Renal cortical epithelial cell (primary cell): ENCODE results near the gene IFNA21. TPM values are rescaled to one million over a fixed set of nuclear protein-coding genes. Genes with fewer than 3 reads are reported as not detected.
"Not testable (repeated sequence)": the region's sequence is repeated elsewhere in the genome, so short reads cannot be mapped to it uniquely, and the experiment has no call there.

Experiments used
- DNase-seq: peaks from one replicate; pipeline ENCODE4 v3.0.0-alpha.2; 2011; ENCODE audit warnings: low read depth
- total RNA-seq: library from RNA; depleted of rRNA; stranded (reverse); fragments of >200 nt; gene quantifications from 2 replicates; pipeline ENCODE4 v1.2.3, GENCODE V29; 2014

Gene IFNA21
- total RNA-seq, result not detected in 2 replicates

DNA sequence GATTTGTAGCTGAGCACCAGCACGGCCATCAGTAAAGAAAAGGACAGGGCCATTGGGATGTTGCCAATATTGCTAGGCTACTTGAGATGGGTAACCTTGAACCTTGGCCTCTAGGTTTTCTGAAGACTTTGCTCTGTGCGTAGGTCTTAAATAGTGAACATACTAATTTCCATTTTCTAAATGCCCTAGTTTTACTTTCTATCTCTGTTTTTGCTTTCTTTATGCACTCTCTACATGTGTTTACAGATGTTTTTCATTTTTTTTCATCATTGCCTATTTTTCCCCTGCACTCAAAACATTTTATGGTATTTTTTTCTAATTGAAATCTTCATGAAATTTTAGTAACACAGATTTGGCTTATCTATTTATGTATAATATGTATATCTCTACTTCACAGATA lies at the start of gene IFNA21:
Gene IFNA21 (minus strand): TSS at position 101 of the 400 bp plus-strand sequence. CDS start 48 bp downstream, at position 53.
- DNase-seq, result not testable (repeated sequence)

DNA sequence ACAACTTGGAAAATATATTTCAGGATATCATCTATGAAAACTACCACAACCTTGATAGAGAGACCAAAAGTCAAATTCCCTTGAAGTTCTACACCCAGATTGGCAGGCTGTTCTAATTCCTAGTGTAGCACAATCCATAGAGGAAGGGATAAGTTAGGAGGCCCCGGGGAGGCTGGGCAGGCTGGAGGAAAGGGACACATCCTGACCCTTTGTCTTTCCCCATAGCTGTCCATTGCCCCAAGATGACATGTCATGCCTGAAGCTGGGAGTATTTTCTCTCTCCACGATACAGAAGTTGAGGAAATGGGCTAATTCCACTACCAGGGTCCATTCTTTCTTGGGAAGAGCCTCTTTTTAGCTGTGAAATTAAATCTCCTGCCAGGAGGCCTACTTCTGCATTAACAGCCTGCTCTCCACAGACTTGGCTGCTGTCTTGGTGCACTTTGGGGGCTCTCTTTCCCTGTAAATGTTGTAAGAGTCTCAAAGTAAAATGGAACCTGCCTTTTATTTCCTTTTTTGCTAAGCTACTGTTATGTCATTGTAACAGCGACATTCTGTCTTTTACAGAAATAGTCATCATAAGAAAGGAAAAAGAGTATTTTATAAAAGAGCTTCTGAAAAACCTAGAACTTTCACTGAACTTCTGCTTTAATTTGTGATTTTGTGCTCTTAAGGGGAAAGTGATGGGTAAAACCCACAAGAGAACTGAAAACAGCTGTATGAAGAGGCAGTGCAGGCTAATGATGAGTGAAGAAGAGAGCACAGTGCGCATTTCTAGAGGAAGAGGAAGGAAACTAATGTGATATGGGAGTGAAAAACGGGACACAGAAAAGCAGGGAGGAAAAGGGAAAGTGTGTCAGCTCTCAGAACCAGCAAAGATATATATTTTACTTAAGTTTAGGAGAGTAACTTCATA lies 47.2 kb upstream of the IFNA21 start:
- peak; percentile 8 for DNase-seq

DNA sequence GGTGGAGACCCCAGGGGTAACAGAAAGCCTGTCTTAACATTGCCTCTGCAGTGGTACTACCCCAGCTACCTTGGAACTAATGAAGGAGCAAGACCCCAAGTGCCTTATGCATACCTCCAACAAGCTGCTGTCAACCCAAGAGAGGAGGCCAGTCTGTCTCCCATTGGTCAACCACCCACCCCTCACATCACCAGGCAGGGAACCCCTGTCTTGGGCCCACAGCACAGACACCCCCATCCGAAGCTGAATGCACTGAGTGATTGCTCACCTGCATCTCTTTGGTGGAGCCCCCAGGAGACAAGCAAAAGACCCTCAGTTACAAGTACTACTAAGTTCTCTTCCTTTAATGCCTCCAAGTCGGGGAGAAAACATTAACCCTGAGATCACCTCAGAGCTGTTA lies 45.7 kb upstream of the IFNA21 start:
- not testable (repeated sequence) for DNase-seq

DNA sequence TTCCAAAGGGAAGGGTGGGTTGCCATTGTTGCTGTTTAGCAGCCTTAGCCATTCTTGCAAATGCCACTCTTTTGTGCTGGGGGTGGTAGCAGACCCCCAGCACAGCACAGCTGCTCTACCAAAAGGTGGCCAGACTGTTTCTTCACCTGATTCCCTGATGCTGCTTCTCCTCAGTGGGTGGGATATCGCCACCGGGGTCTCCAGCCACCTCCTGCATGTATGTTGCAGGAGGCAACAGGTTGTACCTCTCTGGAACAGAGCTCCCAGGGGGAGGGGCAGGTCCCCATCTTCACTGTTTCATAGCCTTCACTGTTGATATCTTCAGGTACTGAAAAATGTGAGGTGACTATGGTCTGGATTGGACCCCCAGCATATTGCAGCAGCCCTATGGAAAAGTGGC lies 44.3 kb upstream of the IFNA21 start:
- DNase-seq, result not testable (repeated sequence)

DNA sequence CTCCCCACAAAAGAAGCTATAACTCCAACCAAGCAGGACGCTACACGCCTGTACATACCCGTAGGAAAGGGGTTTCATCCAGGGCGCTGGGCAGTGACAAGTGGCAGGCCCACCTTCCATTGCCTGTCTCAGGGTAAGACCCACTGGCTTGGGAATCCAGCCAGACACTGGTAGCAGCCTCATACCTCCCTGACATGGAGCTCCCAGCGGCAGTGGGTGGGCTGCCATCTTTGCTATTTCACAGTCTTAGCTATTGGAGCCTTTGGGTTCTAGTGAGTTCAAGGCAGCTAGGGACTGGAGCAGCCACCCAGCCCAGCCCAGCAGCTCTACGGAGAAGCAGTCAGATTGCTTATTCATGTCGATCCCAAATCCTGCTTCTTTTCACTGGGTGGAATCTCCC lies 43.9 kb upstream of the IFNA21 start:
- no peak for DNase-seq

DNA sequence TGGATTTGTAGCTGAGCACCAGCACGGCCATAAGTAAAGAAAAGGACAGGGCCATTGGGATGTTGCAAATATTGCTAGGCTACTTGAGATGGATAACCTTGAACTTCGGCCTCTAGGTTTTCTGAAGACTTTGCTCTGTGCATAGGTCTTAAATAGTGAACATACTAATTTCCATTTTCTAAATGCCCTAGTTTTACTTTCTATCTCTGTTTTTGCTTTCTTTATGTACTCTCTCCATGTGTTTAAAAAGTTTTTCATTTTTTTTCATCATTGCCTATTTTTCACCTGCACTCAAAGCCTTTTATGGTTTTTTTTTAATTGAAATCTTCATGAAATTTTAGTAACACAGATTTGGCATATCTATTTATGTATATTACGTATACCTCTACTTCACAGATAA lies 40.6 kb upstream of the IFNA21 start, which contains the start of gene IFNA10:
Gene IFNA10 (minus strand): TSS at position 101 of the 400 bp plus-strand sequence. CDS start 46 bp downstream, at position 55.
- not testable (repeated sequence) for DNase-seq

DNA sequence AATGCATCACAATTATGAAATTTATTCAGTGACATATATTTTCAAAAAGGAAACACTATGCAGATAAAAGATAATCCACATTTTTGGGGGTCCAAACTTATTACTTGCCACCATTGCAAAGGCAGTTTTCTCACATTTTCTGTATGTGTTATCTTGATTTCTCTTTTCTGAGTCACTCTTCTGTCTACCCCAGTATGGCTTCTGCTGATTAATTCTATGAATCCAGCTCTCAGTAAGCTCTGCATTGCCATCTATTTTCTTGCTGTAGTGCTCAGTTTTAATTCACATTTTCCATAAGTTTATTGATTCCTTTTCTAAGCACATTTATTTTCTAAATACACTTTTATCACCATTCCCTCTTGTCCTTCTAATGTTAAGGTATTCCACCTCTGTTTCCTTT lies 38.7 kb upstream of the IFNA21 start:
- DNase-seq, result no peak

DNA sequence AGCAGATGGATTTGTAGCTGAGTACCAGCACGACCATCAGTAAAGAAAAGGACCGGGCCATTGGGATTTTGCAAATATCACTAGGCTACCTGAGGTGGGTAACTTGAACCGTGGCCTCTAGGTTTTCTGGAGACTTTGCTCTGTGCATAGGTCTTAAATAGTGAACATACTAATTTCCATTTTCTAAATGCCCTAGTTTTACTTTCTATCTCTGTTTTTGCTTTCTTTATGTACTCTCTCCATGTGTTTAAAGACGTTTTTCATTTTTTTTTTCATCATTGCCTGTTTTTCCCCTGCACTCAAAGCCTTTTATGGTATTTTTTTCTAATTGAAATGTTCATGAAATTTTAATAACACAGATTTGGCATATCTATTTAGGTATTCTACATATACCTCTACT lies 35.6 kb upstream of the IFNA21 start, which contains the start of gene IFNA7:
Gene IFNA7 (minus strand): TSS at position 101 of the 400 bp plus-strand sequence. CDS start 40 bp downstream, at position 61.
- DNase-seq, result not testable (repeated sequence)

DNA sequence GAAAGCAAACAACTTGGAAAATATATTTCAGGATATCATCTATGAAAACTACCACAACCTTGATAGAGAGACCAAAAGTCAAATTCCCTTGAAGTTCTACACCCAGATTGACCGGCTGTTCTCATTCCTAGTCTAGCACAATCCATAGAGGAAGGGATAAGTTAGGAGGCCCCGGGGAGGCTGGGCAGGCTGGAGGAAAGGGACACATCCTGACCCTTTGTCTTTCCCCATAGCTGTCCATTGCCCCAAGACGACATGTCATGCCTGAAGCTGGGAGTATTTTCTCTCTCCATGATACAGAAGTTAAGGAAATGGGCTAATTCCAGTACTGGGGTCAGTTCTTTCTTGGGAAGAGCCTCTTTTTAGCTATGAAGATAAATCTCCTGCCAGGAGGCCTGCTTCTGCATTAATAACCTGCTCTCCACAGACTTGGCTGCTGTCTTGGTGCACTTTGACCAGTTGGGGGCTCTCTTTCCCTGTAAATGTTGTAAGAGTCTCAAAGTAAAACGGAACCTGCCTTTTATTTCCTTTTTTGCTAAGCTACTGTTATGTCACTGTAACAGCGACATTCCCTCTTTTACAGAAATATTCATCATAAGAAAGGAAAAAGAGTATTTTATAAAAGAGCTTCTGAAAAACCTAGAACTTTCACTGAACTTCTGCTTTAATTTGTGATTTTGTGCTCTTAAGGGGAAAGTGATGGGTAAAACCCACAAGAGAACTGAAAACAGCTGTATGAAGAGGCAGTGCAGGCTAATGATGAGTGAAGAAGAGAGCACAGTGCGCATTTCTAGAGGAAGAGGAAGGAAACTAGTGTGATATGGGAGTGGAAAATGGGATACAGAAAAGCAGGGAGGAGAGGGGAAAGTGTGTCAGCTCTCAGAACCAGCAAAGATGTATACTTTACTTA lies 28.7 kb upstream of the IFNA21 start:
- peak; percentile 19 for DNase-seq

DNA sequence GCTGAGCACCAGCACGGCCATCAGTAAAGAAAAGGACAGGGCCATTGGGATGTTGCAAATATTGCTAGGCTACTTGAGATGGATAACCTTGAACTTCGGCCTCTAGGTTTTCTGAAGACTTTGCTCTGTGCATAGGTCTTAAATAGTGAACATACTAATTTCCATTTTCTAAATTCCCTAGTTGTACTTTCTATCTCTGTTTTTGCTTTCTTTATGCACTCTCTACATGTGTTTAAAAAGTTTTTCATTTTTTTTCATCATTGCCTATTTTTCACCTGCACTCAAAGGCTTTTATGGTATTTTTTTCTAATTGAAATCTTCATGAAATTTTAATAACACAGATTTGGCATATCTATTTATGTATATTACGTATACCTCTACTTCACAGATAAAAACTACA lies 21.0 kb upstream of the IFNA21 start, which contains the start of gene IFNA4:
Gene IFNA4 (minus strand): TSS at position 101 of the 400 bp plus-strand sequence. CDS start 56 bp downstream, at position 45.
- DNase-seq, result not testable (repeated sequence)

DNA sequence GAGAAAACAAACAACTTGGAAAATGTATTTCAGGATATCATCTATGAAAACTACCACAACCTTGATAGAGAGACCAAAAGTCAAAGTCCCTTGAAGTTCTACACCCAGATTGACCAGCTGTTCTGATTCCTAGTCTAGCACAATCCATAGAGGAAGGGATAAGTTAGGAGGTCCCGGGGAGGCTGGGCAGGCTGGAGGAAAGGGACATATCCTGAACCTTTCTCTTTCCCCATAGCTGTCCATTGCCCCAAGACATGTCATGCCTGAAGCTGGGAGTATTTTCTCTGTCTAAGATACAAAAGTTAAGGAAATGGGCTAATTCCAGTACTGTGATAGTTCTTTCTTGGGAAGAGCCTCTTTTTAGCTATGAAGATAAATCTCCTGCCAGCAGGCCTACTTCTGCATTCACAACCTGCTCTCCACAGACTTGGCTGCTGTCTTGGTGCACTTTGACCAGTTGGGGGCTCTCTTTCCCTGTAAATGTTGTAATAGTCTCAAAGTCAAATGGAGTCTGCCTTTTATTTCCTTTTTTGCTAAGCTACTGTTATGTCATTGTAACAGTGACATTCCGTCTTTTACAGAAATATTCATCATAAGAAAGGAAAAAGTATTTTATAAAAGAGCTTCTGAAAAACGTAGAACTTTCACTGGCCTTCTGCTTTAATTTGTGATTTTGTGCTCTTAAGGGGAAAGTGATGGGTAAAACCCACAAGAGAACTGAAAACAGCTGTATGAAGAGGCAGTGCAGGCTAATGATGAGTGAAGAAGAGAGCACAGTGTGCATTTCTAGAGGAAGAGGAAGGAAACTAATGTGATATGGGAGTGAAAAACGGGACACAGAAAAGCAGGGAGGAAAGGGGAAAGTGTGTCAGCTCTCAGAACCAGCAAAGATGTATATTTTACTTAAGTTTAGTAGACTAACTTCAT lies 16.6 kb upstream of the IFNA21 start:
- DNase-seq, result peak; percentile 13

DNA sequence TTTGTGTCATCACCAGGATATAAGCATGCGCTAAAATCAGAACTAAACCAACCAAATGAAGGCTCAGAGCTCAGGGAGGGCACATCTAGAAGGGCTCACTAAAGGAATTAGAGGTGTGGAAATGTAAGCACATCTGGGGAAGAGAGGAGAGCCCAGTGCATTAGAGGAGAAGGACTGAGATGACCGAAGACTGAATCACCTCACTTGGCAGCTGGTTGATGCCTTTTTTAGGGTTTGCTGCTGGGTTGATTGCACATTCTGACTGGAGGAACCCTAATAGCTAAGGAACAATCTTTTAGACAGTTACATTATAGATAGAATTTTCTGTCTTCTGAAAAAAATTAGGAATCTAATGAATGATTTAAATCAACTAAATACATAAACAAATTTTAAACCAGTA lies 8.2 kb upstream of the IFNA21 start:
- no peak for DNase-seq

DNA sequence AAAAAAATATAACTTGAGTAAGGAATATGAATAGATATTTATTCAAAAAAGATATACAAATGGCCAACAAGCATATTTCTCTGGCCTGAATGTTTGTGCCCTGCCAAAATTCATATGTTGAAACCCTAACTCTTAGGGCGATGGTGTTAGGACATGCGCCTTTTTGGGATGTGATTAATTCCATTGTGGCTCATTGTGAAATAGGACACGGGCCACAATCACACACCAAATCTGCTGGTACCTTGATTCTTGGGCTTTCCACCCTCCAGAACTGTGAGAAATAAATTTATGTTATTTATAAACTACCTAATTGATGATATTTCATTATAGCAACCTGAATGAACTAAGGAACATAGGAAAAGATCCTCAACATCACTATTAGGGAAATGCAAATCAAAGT lies 5.7 kb upstream of the IFNA21 start:
- DNase-seq, result no peak

DNA sequence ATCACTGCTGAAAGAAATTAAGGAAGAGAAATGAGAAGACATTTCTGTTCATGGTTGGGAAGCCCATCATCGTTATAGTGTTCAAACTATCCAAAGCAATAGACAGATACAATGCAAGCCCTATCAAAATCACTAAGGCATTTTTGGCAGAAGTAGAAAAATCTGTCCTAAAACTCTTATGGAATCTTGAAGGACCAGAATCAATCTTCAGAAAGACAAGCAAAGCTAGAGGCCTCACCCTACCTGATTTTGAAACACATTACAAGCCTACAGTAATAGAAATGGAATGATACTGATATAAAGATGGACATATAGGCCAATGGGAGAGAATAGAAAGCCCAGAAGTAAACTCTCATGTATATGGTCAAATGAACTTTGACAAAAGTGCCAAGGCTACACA lies 4.9 kb upstream of the IFNA21 start:
- DNase-seq, result no peak

DNA sequence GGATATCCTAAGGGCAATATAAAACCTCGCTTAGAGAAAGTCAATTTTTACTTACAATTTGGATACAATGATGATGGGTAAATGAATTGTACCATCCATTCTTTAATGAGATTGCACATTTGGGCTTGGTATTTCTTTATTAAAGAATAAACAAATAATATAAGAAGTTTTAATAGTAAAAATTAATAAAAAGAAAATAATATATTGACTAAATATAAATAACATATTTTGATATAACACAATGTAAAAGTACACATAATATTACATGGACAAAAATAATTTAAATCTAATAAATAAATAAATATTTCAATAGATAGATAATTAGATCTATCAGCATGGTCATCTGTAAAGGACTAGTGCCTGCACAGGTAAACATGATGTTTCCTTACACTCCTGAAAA lies 944 bp downstream of the IFNA21 start:
- DNase-seq, result no peak

DNA sequence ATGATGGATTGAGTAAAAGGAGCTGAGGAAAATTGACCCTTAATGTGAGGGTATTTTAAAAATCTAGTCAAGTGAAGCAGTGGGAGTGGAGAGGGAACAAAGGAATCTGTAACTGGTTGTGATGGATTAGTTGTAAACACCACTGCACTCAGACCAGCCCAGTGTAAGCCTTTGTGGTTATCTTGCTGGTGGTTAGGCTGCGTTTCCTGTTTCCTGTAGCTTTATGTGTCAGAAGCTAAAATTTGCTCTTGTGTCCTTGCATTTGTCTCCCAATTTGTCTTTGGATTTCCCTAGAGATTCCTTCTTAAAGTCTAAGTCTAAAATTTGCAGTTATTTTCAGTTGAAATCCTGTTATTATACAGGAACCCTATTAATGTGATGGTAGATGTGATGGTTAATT lies 6.3 kb downstream of the IFNA21 start:
- DNase-seq, result peak; percentile 62

DNA sequence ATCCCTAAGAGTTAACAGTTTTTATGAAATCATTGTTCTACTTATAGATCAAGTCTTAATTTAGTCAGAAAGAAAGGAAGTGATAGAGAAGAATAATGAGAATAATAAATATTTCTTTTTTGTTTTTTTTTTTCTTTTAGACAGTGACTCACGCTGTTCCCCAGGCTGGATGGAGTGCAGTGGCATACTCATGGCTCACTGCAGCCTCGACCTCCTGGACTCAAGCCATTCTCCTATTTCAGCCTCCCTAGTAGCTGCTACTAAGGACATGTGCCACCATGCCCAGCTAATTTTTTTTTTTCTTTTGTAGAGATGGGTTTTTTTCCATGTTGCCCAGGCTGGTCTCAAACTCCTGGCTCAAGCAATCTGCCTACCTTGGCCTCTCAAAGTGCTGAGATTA lies 11.0 kb downstream of the IFNA21 start:
- no peak for DNase-seq

DNA sequence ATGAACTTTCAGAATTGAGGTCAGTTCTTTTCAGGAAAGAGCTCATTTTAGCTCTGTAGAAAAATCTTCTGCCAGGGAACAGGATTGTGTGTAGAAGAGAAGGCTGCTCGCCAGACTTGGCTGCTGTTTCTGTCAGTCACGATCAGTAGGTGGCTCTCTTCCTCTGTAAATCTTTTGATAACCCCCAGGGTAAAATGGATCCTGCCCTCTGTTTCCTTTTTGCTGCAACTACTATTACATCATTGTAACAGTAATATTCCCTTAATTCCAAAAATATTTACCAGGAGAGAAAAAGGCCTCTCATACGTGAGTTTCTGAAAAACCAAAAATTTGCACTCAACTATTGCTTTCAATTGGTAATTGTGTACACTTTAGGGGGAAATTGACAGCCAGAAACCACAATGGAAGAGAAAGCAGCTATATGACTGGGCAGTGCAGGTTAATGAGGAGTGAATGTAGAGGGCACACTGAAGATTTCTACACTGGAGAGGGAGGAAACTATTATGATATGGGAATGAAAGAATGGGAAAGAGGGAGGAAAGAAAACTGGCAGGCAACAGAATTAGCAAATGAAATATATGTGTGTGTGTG lies 12.3 kb downstream of the IFNA21 start:
- DNase-seq, result peak; percentile 35

DNA sequence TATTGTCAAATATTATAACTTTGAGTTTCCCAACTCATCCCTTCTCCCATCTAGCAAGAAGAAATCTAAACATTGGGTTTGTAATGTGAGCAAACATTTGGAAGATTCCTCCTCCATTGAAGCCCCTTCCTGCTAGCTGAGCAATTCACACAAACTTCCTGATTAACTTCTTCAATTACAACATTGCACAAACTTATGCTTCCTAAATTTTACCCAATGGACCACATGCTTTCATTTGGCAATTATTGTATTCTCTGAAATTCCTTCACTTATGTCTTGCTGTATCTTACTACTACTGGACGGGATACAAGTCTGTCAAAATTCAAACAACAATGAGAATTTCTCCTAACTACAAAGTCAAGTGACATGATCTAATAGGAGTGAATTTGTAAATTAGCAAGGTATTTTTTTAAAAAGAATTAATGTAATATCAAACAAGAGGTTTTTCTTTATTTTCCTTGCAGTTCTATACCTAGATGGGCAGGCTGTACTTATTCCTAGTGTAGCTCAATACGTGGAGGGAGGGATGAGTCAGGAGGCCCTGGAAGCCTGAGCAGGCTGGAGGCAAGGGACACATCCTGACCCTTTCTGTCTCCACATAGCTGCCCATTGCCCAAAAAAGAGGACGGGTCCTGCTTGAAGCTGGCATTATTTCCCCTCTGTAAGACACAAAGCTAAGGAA lies 13.0 kb downstream of the IFNA21 start:
- DNase-seq, result peak; percentile 26

DNA sequence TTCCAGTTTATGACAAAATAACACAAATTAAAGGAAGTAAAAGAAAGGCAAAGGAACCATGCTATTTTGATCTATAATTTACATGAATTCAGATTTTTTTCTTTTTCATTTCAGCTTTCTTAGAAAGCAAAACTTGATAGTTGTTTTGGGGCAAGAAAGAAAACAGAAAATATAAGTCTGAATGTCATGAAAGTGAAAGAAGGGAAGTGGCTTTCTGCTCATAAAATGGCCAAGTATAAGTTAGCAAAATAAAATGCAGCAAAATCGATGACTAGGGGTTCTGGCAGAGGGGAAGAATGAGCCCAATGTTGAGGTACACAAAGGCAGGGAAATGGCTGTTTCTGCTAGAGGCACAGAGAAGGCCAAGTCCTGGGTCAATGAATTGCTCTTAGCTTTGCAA lies 21.9 kb downstream of the IFNA21 start:
- no peak for DNase-seq
